HepG2 (cell line): ENCODE results near the gene RAD50. TPM values are rescaled to one million over a fixed set of nuclear protein-coding genes. Genes with fewer than 3 reads are reported as not detected.
A peak's percentile ranks its signal among the peaks of the same experiment; 100 is the strongest.

ENCODE experiments used
- ATAC-seq: fragments of 200-7000 bp; cut with Tn5 transposase; 3 replicates; pipeline ENCODE4 v1.9.1; 2020; ENCODE audit warnings: mild to moderate bottlenecking, moderate library complexity
- BruUV-seq: library from RNA; stranded (reverse); fragments of 400-500 nt; replicated peaks from 2 replicates; lab custom pipeline; 2021; lab: Mats Ljungman, UMichigan
- CTCF ChIA-PET: fragments of 300-600 bp; formaldehyde crosslinking; extraction: SDS; loops from one replicate; lab custom pipeline; 2021; ENCODE audit warnings: low total read pairs, inconsistent platforms, low intra/inter-chr PET ratio; lab: Yijun Ruan, JAX
- POLR2A ChIA-PET: fragments of 350-600 bp; sonication (Branson Sonifier 250); formaldehyde crosslinking; loops from one replicate; lab custom pipeline; 2020; ENCODE audit warnings: antibody characterized with exemption, inconsistent platforms; lab: Yijun Ruan, JAX
- DNase-seq: peaks from one replicate; pipeline ENCODE4 v3.0.0-alpha.2; 2015; ENCODE audit warnings: low spot score
- FAIRE-seq: peaks from 3 replicates; lab custom pipeline; 2011; peaks lifted over from hg19 to GRCh38; lab: Jason Lieb, UNC
- H2AFZ ChIP-seq: one replicate; pipeline ENCODE4 v1.6.1; 2011; ENCODE audit warnings: low read length, inconsistent platforms
- H3K27ac ChIP-seq: fragments of 300-600 bp; 3 replicates; pipeline ENCODE4 v1.8.0; 2011; ENCODE audit warnings: mixed run types, mild to moderate bottlenecking, mixed read lengths, low read length, inconsistent platforms; ENCODE audit not compliant: insufficient read depth; ENCODE audit errors: extremely low read length
- H3K27me3 ChIP-seq, 2 experiments: fragments of 200-600 bp in 1 of 2; 2 replicates in 1 of 2; 3 replicates in 1 of 2; pipeline versions ENCODE4 v1.6.0 to v1.8.0; 2011; ENCODE audit warnings: low read length in 2 of 2, mild to moderate bottlenecking in 2 of 2, moderate library complexity in 2 of 2, inconsistent platforms in 1 of 2; ENCODE audit not compliant: insufficient read depth in 2 of 2, control insufficient read depth in 1 of 2
- H3K36me3 ChIP-seq, 2 experiments: fragments of 200-600 bp in 1 of 2; replicated peaks in 1 of 2; 2 replicates in 1 of 2; 3 replicates in 1 of 2; pipeline versions ENCODE4 v1.5.1 to v1.8.0; 2011; ENCODE audit warnings: low read length in 2 of 2, inconsistent platforms in 1 of 2; ENCODE audit not compliant: insufficient read depth in 2 of 2, control insufficient read depth in 1 of 2
- H3K4me1 ChIP-seq: 2 replicates; pipeline ENCODE4 v1.5.1; 2012; ENCODE audit warnings: low read length, inconsistent platforms; ENCODE audit not compliant: insufficient read depth
- H3K4me2 ChIP-seq: 2 replicates; pipeline ENCODE4 v1.6.0; 2011; ENCODE audit warnings: low read depth, low read length, inconsistent platforms
- H3K4me3 ChIP-seq, 3 experiments: fragments of 200-600 bp in 1 of 3; sonication (generic), shearing (Covaris generic) in 1 of 3; replicated peaks in 1 of 3; 2 replicates each; pipeline ENCODE4 v1.5.1; 2011 to 2016; ENCODE audit warnings: low read length in 3 of 3, inconsistent platforms in 2 of 3, low read depth in 2 of 3, mild to moderate bottlenecking in 2 of 3, control low read depth in 1 of 3, mixed read lengths in 1 of 3; ENCODE audit not compliant: insufficient read depth in 1 of 3
- H3K79me2 ChIP-seq: one replicate; pipeline ENCODE4 v1.6.1; 2011; ENCODE audit warnings: low read length, inconsistent platforms; ENCODE audit not compliant: insufficient read depth
- H3K9ac ChIP-seq: 2 replicates; pipeline ENCODE4 v1.6.0; 2011; ENCODE audit warnings: mild to moderate bottlenecking, low read depth, low read length, inconsistent platforms; ENCODE audit not compliant: insufficient read depth
- H3K9me3 ChIP-seq: 2 replicates; pipeline ENCODE4 v1.5.1; 2012; ENCODE audit warnings: mild to moderate bottlenecking, low read length
- H4K20me1 ChIP-seq: 2 replicates; pipeline ENCODE4 v1.6.0; 2011; ENCODE audit warnings: inconsistent platforms, mild to moderate bottlenecking, low read length, moderate library complexity; ENCODE audit not compliant: insufficient read depth
- AFF4 ChIP-seq: sonication (generic); formaldehyde crosslinking; IDR thresholded peaks from 2 replicates; pipeline ENCODE4 v1.4.0; 2020; ENCODE audit warnings: missing genetic modification reagents
- ARNTL ChIP-seq: sonication (generic); formaldehyde crosslinking; IDR thresholded peaks from 2 replicates; pipeline ENCODE4 v1.4.0; 2020; ENCODE audit warnings: mild to moderate bottlenecking, missing genetic modification reagents
- GATA4 ChIP-seq: sonication (generic); IDR thresholded peaks from 2 replicates; pipeline ENCODE4 v1.6.1; 2016; ENCODE audit warnings: antibody characterized with exemption, low read depth, borderline replicate concordance
- KDM2A ChIP-seq: sonication (generic); formaldehyde crosslinking; IDR thresholded peaks from 2 replicates; pipeline ENCODE4 v1.4.0; 2020; ENCODE audit warnings: low read depth, missing genetic modification reagents, borderline replicate concordance
- REXO4 ChIP-seq: sonication (generic); formaldehyde crosslinking; IDR thresholded peaks from 2 replicates; pipeline ENCODE4 v1.8.0; 2022; ENCODE audit warnings: missing genetic modification reagents, mild to moderate bottlenecking, borderline replicate concordance
- STAG1 ChIP-seq: sonication (generic); formaldehyde crosslinking; IDR thresholded peaks from 2 replicates; pipeline ENCODE4 v1.4.0; 2020; ENCODE audit warnings: missing genetic modification reagents
- ZNF367 ChIP-seq: sonication (generic); formaldehyde crosslinking; IDR thresholded peaks from 2 replicates; pipeline ENCODE4 v1.4.0; 2020; ENCODE audit warnings: missing genetic modification reagents, borderline replicate concordance
- ZNF558 ChIP-seq: sonication (generic); formaldehyde crosslinking; IDR thresholded peaks from 2 replicates; pipeline ENCODE4 v1.9.0; 2022; ENCODE audit warnings: mild to moderate bottlenecking, missing genetic modification reagents, borderline replicate concordance
- ZNF605 ChIP-seq: sonication (generic); formaldehyde crosslinking; IDR thresholded peaks from 2 replicates; pipeline ENCODE4 v1.8.0; 2022; ENCODE audit warnings: mild to moderate bottlenecking, missing genetic modification reagents
- ZNF776 ChIP-seq: sonication (generic); formaldehyde crosslinking; IDR thresholded peaks from 2 replicates; pipeline ENCODE4 v1.4.0; 2020; ENCODE audit warnings: mild to moderate bottlenecking, missing genetic modification reagents
- WGBS: methylation state at CpG from one replicate; pipeline ENCODE4 v1.1.6; 2017; ENCODE audit warnings: low lambda C conversion rate; 5-methylcytosine and 5-hydroxymethylcytosine counted together
- in situ Hi-C: cut with HindIII; loops from 2 replicates; pipeline ENCODE4 v1.10.0; 2017; ENCODE audit warnings: low pct_unique_long_range_greater_than_20kb; ENCODE audit not compliant: extremely low pct_ligation_motif_present
- intact Hi-C: fragments of 100-400 bp; cut with micrococcal nuclease; formaldehyde crosslinking; loops from one replicate; pipeline ENCODE4 v1.10.0; 2022; ENCODE audit not compliant: unreplicated experiment
- polyA plus RNA-seq, 8 experiments: library from polyadenylated mRNA; depleted of rRNA in 3 of 8; stranded (reverse) in 7 of 8; unstranded in 1 of 8; fragments of >200 nt; fragmentation: Illumina TruSeq in 4 of 8; extraction: Trizol in 4 of 8; gene quantifications; 2 replicates each; pipeline versions ENCODE4 v1.2.1 to v1.2.3, GENCODE V29; 2011 to 2016; ENCODE audit warnings: low read depth in 4 of 8, missing spikeins in 1 of 8, mixed read lengths in 1 of 8; ENCODE audit not compliant: insufficient read depth in 1 of 8
- total RNA-seq, 5 experiments: library from RNA; depleted of rRNA; stranded (reverse); fragments of >200 nt; fragmentation: Illumina TruSeq; extraction: Trizol; gene quantifications; 2 replicates each; pipeline ENCODE4 v1.2.3, GENCODE V29; 2016; ENCODE audit warnings: low read depth in 1 of 5
- TF ChIP-seq, protein P1 (sequence below): sonication (generic); formaldehyde crosslinking; IDR thresholded peaks from 2 replicates; pipeline ENCODE4 v1.4.0; 2020; ENCODE audit warnings: missing genetic modification reagents, borderline replicate concordance
- TF ChIP-seq, protein P2 (sequence below): sonication (generic); formaldehyde crosslinking; IDR thresholded peaks from 2 replicates; pipeline ENCODE4 v1.5.0; 2020; ENCODE audit warnings: mild to moderate bottlenecking, missing genetic modification reagents

RAD50 gene
- total and polyA plus RNA-seq, 2 of the 13 experiments (the other 11 are each of a cell fraction or from before 2014, with no cell fraction given) = 19.2 to 23.4 TPM

DNA sequence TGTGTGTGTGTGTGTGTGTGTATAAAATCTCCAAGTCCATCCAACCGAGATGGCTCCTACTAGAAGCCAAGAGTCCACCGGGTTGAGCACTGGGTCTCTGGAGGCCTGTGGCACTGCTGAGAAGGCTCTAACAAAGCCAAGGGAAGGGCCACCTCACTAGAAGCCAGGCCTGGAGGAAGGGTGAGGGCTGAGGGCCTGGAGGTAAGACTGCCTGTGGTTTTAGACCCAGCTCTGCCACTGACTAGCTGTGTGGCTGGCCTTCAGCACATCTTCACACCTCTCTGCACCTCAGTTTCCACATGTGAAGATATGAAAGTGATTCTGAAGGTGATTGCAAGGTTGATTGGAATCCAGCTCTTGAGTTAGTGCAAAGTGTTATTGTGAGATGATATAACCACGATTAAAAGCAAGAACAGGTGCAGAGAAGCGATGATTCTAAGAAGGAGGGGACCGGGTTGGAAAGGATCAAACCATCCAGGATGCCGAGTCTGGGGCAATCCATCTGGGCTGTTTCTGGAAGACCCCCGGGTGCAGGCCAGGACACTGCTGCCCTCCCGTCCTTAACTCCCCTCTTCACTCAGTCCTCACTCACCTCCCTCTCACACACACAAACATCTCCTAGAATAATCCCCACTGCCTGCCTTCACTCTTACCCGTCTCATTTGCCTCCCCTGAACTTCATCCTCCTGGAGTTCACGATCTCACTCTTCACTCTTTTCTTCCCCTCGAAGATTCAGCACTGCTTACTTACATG is 119.3 kb downstream of the RAD50 start (continued):
- no peak for TF ChIP-seq ZNF558 (CRISPR knock-in tag)

DNA sequence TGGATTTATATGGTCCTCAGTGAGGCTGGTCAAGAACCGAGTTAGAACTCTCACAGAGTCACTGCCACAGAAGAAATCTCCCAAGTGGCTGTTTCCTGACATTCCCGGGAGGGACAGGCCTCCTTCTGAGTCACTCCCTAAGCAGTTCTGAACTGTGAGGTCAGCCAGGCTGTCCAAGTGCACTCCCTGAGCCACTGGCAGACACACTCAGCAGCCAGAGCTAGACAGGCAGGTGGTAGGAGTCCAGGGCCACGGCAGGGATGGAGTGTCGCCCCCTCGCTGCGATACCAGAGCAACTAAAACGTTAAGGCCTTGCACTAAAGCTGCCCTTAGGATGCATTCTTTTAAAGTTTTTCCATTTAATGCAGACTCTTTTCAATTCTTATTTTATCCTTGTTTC is 120.4 kb downstream of the RAD50 start:
- Histone ChIP-seq H4K20me1 (no peaks in the 10 kb centered on the region), H3K9ac (no peak overlapping the region), H3K9me3 (no peaks in the 10 kb centered on the region), H2AFZ (no peak overlapping the region), H3K4me2 (no peak overlapping the region), H3K4me3 (no peak overlapping the region), H3K79me2 (no peaks in the 10 kb centered on the region), H3K27ac (no peak overlapping the region), H3K36me3 (no peaks in the 10 kb centered on the region), H3K27me3 (peaks cover 1 to 11% of the 10 kb centered on the region in 2 experiments; a peak in 3 of 5 replicates), H3K4me1 (peaks cover 35% of the 10 kb centered on the region)
- ATAC-seq (peak; percentile 86), DNase-seq (peak; percentile 31), FAIRE-seq (peak; percentile 4)
- intact Hi-C loops (loop anchor here (1.0 to 10.0 kb wide), 3 partner anchors 62 to 290 kb away; no protein-coding TSS in a partner anchor), in situ Hi-C loops (no loop called here)
- 0% methylated on average over 5 of the region's 7 CpGs for WGBS
- ChIA-PET CTCF (interaction anchor here (1.4 to 1.5 kb wide), 2 partner anchors 151 to 291 kb away, joined by 7 to 12 read pairs; no protein-coding TSS in a partner anchor), POLR2A (interaction anchor here (1.3 kb wide), 1 partner anchor 162 kb away, joined by 4 read pairs; no protein-coding TSS in a partner anchor)
- no TSS peak for BruUV-seq
- TF ChIP-seq ZNF367 (CRISPR knock-in tag) (no peak), GATA4 (no peak), REXO4 (CRISPR knock-in tag) (no peak), KDM2A (CRISPR knock-in tag) (0 out of 2 replicates have a peak, but pooled peaks have one; percentile 25), ARNTL (CRISPR knock-in tag) (no peak), ZNF776 (CRISPR knock-in tag) (no peak), STAG1 (CRISPR knock-in tag) (peak; percentile 78), ZNF605 (no peak), AFF4 (CRISPR knock-in tag) (no peak)
- TF ChIP-seq, protein P1, sequence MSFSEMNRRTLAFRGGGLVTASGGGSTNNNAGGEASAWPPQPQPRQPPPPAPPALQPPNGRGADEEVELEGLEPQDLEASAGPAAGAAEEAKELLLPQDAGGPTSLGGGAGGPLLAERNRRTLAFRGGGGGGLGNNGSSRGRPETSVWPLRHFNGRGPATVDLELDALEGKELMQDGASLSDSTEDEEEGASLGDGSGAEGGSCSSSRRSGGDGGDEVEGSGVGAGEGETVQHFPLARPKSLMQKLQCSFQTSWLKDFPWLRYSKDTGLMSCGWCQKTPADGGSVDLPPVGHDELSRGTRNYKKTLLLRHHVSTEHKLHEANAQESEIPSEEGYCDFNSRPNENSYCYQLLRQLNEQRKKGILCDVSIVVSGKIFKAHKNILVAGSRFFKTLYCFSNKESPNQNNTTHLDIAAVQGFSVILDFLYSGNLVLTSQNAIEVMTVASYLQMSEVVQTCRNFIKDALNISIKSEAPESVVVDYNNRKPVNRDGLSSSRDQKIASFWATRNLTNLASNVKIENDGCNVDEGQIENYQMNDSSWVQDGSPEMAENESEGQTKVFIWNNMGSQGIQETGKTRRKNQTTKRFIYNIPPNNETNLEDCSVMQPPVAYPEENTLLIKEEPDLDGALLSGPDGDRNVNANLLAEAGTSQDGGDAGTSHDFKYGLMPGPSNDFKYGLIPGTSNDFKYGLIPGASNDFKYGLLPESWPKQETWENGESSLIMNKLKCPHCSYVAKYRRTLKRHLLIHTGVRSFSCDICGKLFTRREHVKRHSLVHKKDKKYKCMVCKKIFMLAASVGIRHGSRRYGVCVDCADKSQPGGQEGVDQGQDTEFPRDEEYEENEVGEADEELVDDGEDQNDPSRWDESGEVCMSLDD = no peak
- TF ChIP-seq, protein P2, sequence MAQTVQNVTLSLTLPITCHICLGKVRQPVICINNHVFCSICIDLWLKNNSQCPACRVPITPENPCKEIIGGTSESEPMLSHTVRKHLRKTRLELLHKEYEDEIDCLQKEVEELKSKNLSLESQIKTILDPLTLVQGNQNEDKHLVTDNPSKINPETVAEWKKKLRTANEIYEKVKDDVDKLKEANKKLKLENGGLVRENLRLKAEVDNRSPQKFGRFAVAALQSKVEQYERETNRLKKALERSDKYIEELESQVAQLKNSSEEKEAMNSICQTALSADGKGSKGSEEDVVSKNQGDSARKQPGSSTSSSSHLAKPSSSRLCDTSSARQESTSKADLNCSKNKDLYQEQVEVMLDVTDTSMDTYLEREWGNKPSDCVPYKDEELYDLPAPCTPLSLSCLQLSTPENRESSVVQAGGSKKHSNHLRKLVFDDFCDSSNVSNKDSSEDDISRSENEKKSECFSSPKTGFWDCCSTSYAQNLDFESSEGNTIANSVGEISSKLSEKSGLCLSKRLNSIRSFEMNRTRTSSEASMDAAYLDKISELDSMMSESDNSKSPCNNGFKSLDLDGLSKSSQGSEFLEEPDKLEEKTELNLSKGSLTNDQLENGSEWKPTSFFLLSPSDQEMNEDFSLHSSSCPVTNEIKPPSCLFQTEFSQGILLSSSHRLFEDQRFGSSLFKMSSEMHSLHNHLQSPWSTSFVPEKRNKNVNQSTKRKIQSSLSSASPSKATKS (CRISPR knock-in tag) = no peak
